Epidermal melanocyte (primary cell): ENCODE results near the gene ZNRF1.

Experiments
- DNase-seq: peaks from one replicate; pipeline ENCODE4 v3.0.0; 2011; ENCODE audit warnings: low spot score; ENCODE audit not compliant: insufficient read length

ZNRF1 gene

DNA sequence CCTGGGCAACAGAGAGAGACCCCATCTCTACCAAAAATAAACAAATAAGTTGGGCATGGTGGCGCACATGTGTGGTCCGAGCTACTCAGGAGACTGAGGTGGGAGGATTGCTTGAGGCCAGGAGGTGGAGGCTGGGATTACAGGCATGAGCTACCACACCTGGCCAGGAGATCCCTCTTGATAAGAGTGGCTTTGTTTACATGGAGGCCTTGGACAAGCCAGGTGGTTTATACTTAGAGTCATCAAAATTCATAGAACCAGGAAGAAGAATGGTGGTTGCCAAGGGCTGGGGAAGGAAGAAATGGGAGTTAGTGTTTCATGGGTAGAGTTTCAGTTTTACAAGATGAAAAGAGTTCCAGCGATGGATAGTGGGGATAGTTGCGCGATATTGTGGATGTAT, 140.7 kb downstream of the ZNRF1 start:
- no peak for DNase-seq

DNA sequence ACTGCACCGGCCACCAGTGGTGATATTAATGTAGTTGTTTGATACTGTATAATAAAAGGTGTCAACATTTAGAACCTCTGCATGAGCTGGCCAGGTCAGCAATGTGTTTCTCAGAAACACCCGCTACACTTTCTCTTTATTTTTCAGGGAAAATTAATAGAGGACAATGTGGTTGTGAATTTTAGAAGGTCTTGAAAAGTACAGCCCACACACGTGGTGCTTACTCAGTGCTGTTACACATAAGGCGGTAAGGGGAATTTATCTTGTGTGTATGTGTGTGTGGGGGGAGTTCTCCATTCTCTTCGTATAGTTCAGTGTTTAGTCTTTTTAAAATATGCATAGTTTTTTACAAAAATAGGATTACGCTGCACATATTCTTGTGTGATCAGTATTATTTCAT, 145.1 kb downstream of the ZNRF1 start:
- DNase-seq = no peak

DNA sequence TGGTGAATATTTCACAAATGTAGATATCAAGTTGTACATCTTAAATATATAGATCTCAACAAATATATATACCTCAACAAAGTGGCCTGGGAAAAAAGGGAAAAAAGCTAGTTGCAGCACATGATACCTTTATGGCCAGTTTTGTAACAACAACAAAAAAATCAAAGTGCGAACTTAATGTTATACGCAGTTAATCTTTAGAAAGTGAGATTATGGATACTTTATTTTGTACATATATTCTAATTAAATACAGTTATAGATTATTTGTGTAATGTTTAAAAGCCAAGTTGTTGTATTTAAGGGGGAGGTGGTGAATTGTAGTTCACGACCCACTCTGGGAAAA, 149.1 kb downstream of the ZNRF1 start:
- DNase-seq = no peak

- peak; percentile 97 for DNase-seq
Observed at GRCh38 chr16:75148311-75149195, 149.7 kb downstream of the ZNRF1 start, which contains the start of gene ZFP1. TSS of gene ZFP1 (plus strand) at chr16:75148524. CDS start at chr16:75152952, 4,428 bp downstream.

GRCh38 chr16:75151798-75152197, 153.0 kb downstream of the ZNRF1 start:
- no peak for DNase-seq

- no peak for DNase-seq
Observed at GRCh38 chr16:75152635-75153034, 153.8 kb downstream of the ZNRF1 start.

- DNase-seq = no peak
Observed at GRCh38 chr16:75160386-75160785, 161.6 kb downstream of the ZNRF1 start.
